HCT116 (cell line): ENCODE results near the gene OXER1. TPM values are rescaled to one million over a fixed set of nuclear protein-coding genes. Genes with fewer than 3 reads are reported as not detected.

Experiments
- ATAC-seq: fragments of 200-7000 bp; cut with Tn5 transposase; 2 replicates; pipeline ENCODE4 v1.9.1; 2020; ENCODE audit warnings: mild to moderate bottlenecking, moderate library complexity
- BruUV-seq: library from RNA; stranded (reverse); fragments of 400-500 nt; replicated peaks from 2 replicates; lab custom pipeline; 2021; lab: Mats Ljungman, UMichigan
- CTCF ChIA-PET: fragments of 300-600 bp; sonication (Branson Sonifier 250); formaldehyde crosslinking; loops from one replicate; lab custom pipeline; 2021; ENCODE audit warnings: antibody characterized with exemption; lab: Charles Lee
- POLR2A ChIA-PET: fragments of 300-600, 350-600 bp; sonication (Branson Sonifier 250); formaldehyde crosslinking; loops from one replicate; lab custom pipeline; 2021; ENCODE audit warnings: antibody characterized with exemption; lab: Charles Lee
- RAD21 ChIA-PET, 2 experiments: fragments of 300-600 bp; sonication (Branson Sonifier 250); formaldehyde crosslinking; loops; one replicate each; lab custom pipeline; 2023; ENCODE audit warnings: low total read pairs in 2 of 2; ENCODE audit not compliant: uncharacterized antibody in 2 of 2, unreplicated experiment in 2 of 2, low non-redundant PET in 1 of 2; lab: Charles Lee
- DNase-seq: peaks from one replicate; pipeline ENCODE4 v3.0.0-alpha.2; 2010; ENCODE audit warnings: low read depth, low spot score
- H2AFZ ChIP-seq: fragments of 200-600 bp; shearing (Covaris generic), sonication (generic); 2 replicates; pipeline ENCODE4 v1.6.1; 2017; ENCODE audit warnings: low read depth, mixed run types, mixed read lengths, antibody characterized with exemption, low read length; ENCODE audit not compliant: poor library complexity, severe bottlenecking
- H3K27ac ChIP-seq: 2 replicates; pipeline ENCODE4 v1.5.1; 2012; ENCODE audit warnings: low read depth, low read length
- H3K27me3 ChIP-seq: fragments of 200-600 bp; sonication (generic); 2 replicates; pipeline ENCODE4 v1.6.1; 2016; ENCODE audit warnings: mixed run types, low read length, mixed read lengths; ENCODE audit not compliant: insufficient read depth
- H3K36me3 ChIP-seq, 2 experiments: fragments of 200-500 bp in 1 of 2; fragments of 200-600 bp in 1 of 2; sonication (Bioruptor generic) in 1 of 2; sonication (generic) in 1 of 2; 2 replicates each; pipeline versions ENCODE4 v1.5.1 to v1.6.1; 2014 to 2016; ENCODE audit warnings: low read length in 2 of 2, inconsistent platforms in 1 of 2, mixed read lengths in 1 of 2, mixed run types in 1 of 2; ENCODE audit not compliant: insufficient read depth in 2 of 2, control insufficient read depth in 1 of 2
- H3K4me1 ChIP-seq, 2 experiments: fragments of 200-600 bp in 1 of 2; sonication (generic) in 1 of 2; 2 replicates each; pipeline versions ENCODE4 v1.5.1 to v1.6.1; 2012 to 2017; ENCODE audit warnings: low read length in 2 of 2, inconsistent platforms in 1 of 2, mild to moderate bottlenecking in 1 of 2, mixed read lengths in 1 of 2, mixed run types in 1 of 2, moderate library complexity in 1 of 2; ENCODE audit not compliant: insufficient read depth in 2 of 2, control insufficient read depth in 1 of 2
- H3K4me2 ChIP-seq: fragments of 200-600 bp; sonication (generic); 2 replicates; pipeline ENCODE4 v1.6.1; 2017; ENCODE audit warnings: mixed run types, low read length, mixed read lengths
- H3K4me3 ChIP-seq, 2 experiments: fragments of 200-600 bp in 1 of 2; sonication (generic) in 1 of 2; replicated peaks in 1 of 2; 2 replicates each; pipeline ENCODE4 v1.5.1; 2011 to 2016; ENCODE audit warnings: low read length in 2 of 2, control low read depth in 1 of 2, low read depth in 1 of 2, mild to moderate bottlenecking in 1 of 2, mixed read lengths in 1 of 2, mixed run types in 1 of 2
- H3K79me2 ChIP-seq: fragments of 200-600 bp; sonication (generic); 2 replicates; pipeline ENCODE4 v1.6.1; 2017; ENCODE audit warnings: mild to moderate bottlenecking, mixed run types, low read length, moderate library complexity, mixed read lengths; ENCODE audit not compliant: insufficient read depth
- H3K9ac ChIP-seq: fragments of 200-600 bp; sonication (generic); 2 replicates; pipeline ENCODE4 v1.6.1; 2016; ENCODE audit warnings: low read length, mixed read lengths
- H3K9me2 ChIP-seq: fragments of 200-600 bp; sonication (generic), shearing (Covaris generic); 2 replicates; pipeline ENCODE4 v1.6.1; 2017; ENCODE audit warnings: mixed run types, mild to moderate bottlenecking, moderate library complexity; ENCODE audit not compliant: insufficient read depth
- H3K9me3 ChIP-seq, 2 experiments: fragments of 200-500 bp in 1 of 2; fragments of 200-600 bp in 1 of 2; sonication (Bioruptor generic) in 1 of 2; sonication (generic) in 1 of 2; 2 replicates each; pipeline ENCODE4 v1.6.1; 2014 to 2017; ENCODE audit warnings: low read length in 2 of 2, mixed read lengths in 2 of 2, inconsistent platforms in 1 of 2, low read depth in 1 of 2, mild to moderate bottlenecking in 1 of 2, mixed run types in 1 of 2, moderate library complexity in 1 of 2; ENCODE audit not compliant: control insufficient read depth in 1 of 2, insufficient read depth in 1 of 2
- H4K20me1 ChIP-seq: fragments of 200-600 bp; sonication (generic), shearing (Covaris generic); 2 replicates; pipeline ENCODE4 v1.6.1; 2017; ENCODE audit warnings: mixed run types, mild to moderate bottlenecking, moderate library complexity; ENCODE audit not compliant: insufficient read depth
- CEBPB ChIP-seq: IDR thresholded peaks from 2 replicates; pipeline ENCODE4 v1.6.1; 2012; ENCODE audit warnings: low read depth
- EGR1 ChIP-seq: IDR thresholded peaks from 2 replicates; pipeline ENCODE4 v1.6.1; 2012; ENCODE audit warnings: low read depth
- ELF1 ChIP-seq: IDR thresholded peaks from 2 replicates; pipeline ENCODE4 v1.6.1; 2012; ENCODE audit warnings: low read depth, borderline replicate concordance
- EZH2phosphoT487 ChIP-seq: fragments of 200-600 bp; IDR thresholded peaks from 2 replicates; pipeline ENCODE4 v1.6.1; 2018; ENCODE audit warnings: antibody characterized with exemption, borderline replicate concordance
- FOSL1 ChIP-seq: IDR thresholded peaks from 2 replicates; pipeline ENCODE4 v1.6.1; 2012; ENCODE audit warnings: low read depth
- POLR2A ChIP-seq: IDR thresholded peaks from 2 replicates; pipeline ENCODE4 v1.7.0; 2011; ENCODE audit warnings: borderline replicate concordance; ENCODE audit not compliant: insufficient read depth, insufficient read length; ENCODE audit errors: extremely low read depth
- POLR2AphosphoS5 ChIP-seq: IDR thresholded peaks from 2 replicates; pipeline ENCODE4 v1.6.1; 2011; ENCODE audit warnings: mild to moderate bottlenecking, low read depth, low read length, moderate library complexity
- RAD21 ChIP-seq: IDR thresholded peaks from 2 replicates; pipeline ENCODE4 v1.6.1; 2012; ENCODE audit warnings: low read depth, mild to moderate bottlenecking
- REST ChIP-seq: IDR thresholded peaks from 2 replicates; pipeline ENCODE4 v1.6.1; 2012; ENCODE audit warnings: low read depth
- SP1 ChIP-seq: IDR thresholded peaks from 2 replicates; pipeline ENCODE4 v1.6.1; 2012; ENCODE audit warnings: low read depth
- SRF ChIP-seq: IDR thresholded peaks from 2 replicates; pipeline ENCODE4 v1.6.1; 2012; ENCODE audit warnings: low read depth
- TCF7L2 ChIP-seq: IDR thresholded peaks from 2 replicates; pipeline ENCODE4 v1.7.0; 2011; ENCODE audit warnings: borderline replicate concordance, inconsistent platforms; ENCODE audit not compliant: insufficient read depth, insufficient read length; ENCODE audit errors: extremely low read depth
- YY1 ChIP-seq: IDR thresholded peaks from 2 replicates; pipeline ENCODE4 v1.6.1; 2011; ENCODE audit warnings: low read length, low read depth, moderate library complexity, mild to moderate bottlenecking; ENCODE audit not compliant: insufficient replicate concordance; ENCODE audit errors: extremely low read depth
- ZNF274 ChIP-seq: fragments of 200-500 bp; sonication (Bioruptor generic); IDR thresholded peaks from 2 replicates; pipeline ENCODE4 v1.6.1; 2014; ENCODE audit warnings: mild to moderate bottlenecking, low read depth, low read length, inconsistent platforms
- intact Hi-C: fragments of 100-400 bp; cut with micrococcal nuclease; formaldehyde crosslinking; loops from 2 replicates; pipeline ENCODE4 v1.10.0; 2022
- total RNA-seq: library from RNA; stranded (reverse); gene quantifications from one replicate; pipeline ENCODE4 v1.2.1, GENCODE V29; 2021; ENCODE audit not compliant: unreplicated experiment
- TF ChIP-seq, protein P1 (sequence below): IDR thresholded peaks from 2 replicates; pipeline ENCODE4 v1.6.1; 2012

The OXER1 gene
- total RNA-seq, 1 experiment from 2014 or later: not detected

- ChIA-PET RAD21 (no interaction called here), POLR2A (interaction anchor here (0.6 to 1.1 kb wide), 4 partner anchors 32 to 417 kb away, joined by 3 to 10 read pairs (median 3); partner anchors contain the start of gene ZFP36L2)
- Histone ChIP-seq H2AFZ (peak overlapping the region; percentile 65), H3K9me2 (no peaks in the 10 kb centered on the region), H3K36me3 (no peaks in the 10 kb centered on the region), H3K27ac (peak overlapping the region; percentile 97), H3K9ac (peak overlapping the region; percentile 77), H3K4me2 (peak overlapping the region; percentile 82), H3K27me3 (no peaks in the 10 kb centered on the region), H3K9me3 (no peaks in the 10 kb centered on the region), H3K4me1 (peaks cover 7 to 20% of the 10 kb centered on the region in 2 experiments)
- ATAC-seq (no peak), DNase-seq (no peak)
- intact Hi-C loops: no loop called here
- TSS peak; percentile 77 for BruUV-seq
- TF ChIP-seq RAD21 (no peak), REST (no peak), TCF7L2 (no peak), ELF1 (no peak), POLR2AphosphoS5 (no peak), EZH2phosphoT487 (no peak), CEBPB (no peak), SP1 (no peak), EGR1 (no peak), FOSL1 (no peak), ZNF274 (no peak), SRF (no peak), YY1 (no peak), POLR2A (no peak)
- TF ChIP-seq, protein P1, sequence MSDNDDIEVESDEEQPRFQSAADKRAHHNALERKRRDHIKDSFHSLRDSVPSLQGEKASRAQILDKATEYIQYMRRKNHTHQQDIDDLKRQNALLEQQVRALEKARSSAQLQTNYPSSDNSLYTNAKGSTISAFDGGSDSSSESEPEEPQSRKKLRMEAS: no peak
- TF ChIP-seq, all 23 proteins: peak for 0
- Histone ChIP-seq H3K79me2 (no peaks in the 10 kb centered on the region), H4K20me1 (no peaks in the 10 kb centered on the region), H3K4me3 (peak overlapping the region; percentile 42 to 60)
- CTCF ChIA-PET: interaction anchor here (2.0 kb wide), 1 partner anchor 19 kb away, joined by 5 read pairs; no protein-coding TSS in a partner anchor
Observed at GRCh38 chr2:42809131-42809818, 45.3 kb upstream of the OXER1 start.
